HG02852 (cell line): ENCODE results near the gene ZBTB20.

Source experiments
- ATAC-seq: cut with Tn5 transposase; IDR thresholded peaks from one replicate; pipeline ENCODE4 v1.9.1; 2021; ENCODE audit warnings: mild to moderate bottlenecking, moderate library complexity; ENCODE audit not compliant: unreplicated experiment

The ZBTB20 gene

DNA sequence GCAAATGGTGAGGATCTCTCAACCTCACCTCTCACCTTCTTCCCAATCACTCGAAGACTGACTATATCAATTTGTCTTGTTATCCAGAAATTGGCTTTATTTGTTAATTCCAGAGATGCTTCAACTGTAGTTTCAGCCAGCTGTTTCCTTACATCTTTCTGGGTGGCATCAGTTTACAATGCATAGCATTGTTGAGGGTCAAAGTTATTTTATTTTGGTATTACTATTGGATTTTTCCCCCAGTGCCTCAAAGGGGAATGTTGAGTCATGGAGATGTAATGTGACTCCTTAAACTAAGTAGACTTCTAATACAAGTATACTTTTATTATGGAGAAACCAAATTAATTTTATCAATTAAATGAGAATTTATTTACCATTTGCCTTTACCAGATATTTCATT, 501.7 kb downstream of the ZBTB20 start:
- no peak for ATAC-seq

DNA sequence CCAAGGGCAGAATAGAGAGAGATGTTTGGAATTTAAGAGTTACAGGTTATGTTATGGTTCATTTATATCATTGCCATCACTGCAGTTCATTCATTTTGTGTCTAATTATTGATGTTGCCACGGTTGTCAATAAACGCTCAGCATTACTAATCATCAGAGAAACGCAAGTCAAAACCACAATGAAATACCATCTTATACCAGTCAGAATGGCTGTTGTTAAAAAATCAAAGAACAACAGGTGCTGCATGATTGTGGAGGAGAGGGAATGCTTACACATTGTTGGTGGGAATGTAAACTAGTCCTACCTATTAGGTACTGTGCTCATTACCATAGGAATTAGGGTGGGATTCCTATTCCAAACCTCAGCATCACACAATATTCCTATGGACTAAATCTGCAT, 502.7 kb downstream of the ZBTB20 start:
- no peak for ATAC-seq

DNA sequence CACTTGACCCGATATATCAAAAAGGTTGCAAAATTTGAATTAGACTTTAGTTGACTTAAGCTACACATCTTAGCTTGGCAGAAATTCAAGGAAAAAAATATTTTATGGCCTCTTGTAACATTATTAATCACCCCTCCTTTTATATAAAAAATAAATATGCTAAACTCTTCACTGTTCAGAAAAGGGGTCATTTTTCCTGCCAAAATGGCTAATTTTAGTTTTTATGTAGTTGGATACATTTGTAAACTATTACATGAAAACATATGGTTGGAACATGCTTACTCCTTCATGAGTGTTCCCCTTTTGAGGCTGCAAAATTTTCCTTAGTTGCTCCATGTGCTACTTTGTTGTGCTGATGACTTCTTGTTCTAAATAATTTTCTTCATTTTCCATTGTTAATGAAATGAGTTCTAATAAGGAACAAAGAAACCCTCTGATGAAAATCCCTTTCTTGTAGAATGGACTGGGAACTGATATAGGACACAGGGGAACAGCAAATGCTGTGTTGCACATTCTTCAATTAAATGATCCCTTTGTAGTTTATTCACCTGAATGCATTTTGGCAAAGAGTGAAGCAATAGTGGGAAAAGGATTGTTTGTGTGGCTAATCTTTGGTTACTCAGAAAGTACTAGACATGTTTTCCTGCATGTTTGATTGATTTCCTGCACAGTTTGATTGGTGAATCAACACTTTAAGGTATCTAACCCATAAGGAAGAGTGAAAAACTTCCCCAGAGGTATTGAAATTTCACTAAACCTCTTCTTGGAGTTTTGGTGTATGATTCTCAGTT, 503.9 kb downstream of the ZBTB20 start:
- no peak for ATAC-seq

DNA sequence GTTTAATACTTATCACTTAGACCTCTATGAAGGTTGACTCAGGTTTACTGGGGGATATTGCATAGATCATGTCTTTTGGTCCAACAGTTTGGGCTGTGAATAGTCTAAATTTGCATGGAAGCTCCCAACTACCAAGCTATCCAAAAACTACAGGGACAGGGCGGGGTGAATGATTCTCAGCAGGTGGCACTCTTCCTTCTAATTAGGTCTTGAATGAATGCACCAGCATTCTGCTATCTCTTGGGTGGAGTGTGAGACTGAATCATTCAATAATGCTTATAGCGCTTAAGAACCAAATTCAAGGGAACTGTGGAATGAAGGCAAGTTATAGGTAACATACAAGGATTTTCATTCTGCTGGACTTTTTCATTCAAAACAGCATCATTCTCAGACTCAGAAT, 507.0 kb downstream of the ZBTB20 start:
- no peak for ATAC-seq

DNA sequence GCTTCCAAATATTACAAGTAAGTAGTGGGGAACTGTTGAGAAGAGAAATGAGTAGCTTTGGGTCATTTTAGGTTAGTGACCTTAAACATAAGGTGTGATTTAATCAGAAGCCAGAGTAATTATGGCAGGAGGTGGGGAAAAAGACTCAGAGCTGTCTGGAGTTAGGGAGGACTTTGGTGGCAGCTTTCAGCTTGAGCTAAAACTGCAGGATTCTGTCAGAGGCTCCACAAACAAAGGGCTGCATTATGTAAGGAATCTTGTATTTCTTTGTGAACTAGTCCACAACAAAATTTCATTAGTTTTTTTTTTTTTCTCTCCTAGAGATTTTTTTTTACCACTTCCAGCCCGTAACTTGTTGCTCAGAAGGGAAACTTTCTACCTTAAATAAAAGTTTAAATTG, 507.9 kb downstream of the ZBTB20 start:
- ATAC-seq: no peak

DNA sequence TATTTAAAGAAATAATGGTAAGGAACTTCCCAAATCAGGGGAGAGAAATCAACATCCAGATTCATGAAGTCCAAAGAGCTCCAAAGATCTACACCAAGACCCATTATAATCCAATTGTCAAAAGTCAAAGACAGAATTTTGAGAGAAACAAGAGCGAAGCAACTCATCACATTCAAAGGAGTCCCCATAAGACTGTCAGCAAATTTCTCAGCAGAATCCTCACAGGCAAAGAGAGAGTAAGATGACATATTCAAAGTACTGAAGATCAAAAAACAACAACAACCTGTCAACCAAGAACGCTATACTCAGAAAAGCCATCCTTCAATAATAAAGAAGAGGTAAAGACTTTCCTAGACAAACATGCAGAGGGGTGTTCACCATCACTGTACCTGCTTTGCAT, 511.2 kb downstream of the ZBTB20 start:
- ATAC-seq: no peak

DNA sequence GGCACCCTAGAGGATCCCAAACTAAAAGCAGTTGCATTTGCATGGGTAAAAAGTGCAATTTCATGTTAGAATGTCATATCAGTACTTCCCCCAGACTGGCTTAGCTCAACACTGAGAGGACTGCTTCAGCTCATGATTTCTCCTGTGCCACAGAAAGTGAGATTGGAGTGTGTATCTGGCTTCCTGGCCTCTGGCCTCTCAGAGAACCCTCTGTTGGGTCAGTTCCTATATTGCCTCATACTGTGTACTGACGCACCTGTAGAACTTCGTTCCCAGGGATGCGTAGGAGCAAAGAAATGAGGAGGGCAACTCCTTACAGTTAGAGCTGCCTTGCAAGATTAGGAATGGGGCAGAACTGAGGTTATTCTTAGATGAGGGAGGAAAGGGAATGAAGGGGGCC, 512.5 kb downstream of the ZBTB20 start:
- no peak for ATAC-seq

DNA sequence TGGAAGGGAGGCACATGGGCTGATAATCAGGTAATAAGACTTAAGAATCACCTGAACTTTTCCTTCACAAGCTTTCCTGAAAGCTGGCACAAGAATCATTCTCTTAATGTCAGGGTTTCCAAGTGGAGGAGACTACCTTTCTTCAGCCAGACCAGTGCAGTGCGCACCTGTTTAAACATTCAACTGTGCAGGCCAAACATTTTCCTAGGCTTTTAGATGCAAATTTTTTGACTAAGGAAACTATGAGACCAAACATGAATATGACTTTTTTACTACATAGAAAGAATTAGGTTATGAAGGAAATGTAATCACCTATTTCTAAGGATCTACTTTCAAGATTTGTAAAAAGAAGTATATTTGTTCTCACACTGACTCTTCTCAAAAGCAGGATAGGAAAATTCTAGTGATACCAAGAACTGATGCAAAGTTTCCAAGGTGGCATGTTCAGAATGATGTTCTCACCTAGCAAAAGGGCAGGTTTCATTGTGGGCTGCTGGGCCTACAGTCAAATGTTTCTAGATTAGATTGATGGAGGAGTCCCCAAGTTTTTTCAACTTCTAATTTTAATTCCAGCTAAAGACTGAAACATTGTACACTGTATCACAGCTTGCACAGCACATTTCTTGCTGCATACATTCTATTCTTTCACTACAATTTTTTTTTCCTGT, 514.2 kb downstream of the ZBTB20 start:
- ATAC-seq: no peak

DNA sequence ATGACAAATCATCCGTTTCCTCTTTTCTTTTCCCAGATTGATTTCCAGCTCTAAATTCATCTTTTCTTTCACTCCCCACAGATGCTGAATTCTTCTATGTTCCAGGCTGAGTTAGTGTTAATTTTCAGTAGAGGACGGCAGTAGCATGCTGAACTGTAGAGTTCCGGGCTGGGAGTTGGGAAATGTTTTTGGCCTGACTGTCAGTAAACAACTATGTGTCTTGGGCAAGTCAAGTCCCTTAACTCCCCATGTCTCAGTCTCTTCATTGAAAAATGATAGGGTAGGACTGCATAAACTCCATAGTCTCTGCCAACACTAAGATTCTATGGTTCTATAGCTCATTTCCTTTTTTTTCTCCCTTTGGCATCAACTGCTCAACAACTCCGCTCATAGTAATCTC, 519.3 kb downstream of the ZBTB20 start:
- ATAC-seq: no peak

DNA sequence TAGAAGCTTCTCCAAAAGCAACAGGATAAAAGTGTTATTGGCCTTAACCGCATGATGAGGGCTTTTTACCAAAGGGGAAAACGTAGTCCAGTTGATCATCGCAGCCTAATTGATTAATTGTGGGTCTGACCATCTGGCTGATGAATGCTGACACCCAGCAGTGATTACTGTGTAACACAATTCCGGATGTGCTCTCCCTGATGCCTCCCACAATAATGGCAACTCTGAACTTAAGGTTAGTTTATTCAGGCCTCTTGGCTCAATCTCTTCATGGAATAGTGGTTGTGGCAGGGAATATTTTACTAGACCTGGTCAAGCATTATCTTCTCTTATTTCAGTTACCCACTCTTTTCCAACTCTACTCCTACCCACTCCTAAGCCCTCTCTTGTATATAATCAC, 520.3 kb downstream of the ZBTB20 start:
- ATAC-seq: no peak

DNA sequence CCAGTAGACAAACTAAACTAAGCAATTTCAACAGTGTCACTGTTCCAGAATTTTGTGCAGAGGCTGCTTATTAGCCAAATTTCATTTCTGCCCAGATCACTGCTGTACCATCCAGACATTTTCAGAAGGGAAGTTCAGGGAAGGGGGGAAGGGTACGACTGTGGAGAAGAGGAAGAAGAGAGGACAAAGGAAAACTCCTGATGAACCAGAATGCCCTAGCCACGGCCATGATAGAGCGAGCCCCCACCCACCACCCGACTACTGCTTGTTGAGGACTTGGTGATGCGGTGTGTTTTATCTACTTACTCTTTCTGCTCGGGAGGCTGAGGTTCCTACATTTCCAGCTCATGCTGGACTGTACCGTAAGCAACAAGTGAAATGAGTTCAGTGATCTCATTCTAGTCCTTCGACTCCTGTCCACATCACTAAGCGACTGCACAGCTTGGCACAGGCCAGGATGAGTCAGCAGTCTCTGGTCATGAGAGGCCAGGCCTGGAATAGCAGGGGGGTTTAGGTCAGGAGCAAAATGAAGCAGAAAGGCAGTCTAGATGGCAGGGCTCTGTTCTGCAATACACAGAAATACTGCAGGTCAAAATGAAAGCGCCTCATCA, 522.4 kb downstream of the ZBTB20 start:
- ATAC-seq: no peak

DNA sequence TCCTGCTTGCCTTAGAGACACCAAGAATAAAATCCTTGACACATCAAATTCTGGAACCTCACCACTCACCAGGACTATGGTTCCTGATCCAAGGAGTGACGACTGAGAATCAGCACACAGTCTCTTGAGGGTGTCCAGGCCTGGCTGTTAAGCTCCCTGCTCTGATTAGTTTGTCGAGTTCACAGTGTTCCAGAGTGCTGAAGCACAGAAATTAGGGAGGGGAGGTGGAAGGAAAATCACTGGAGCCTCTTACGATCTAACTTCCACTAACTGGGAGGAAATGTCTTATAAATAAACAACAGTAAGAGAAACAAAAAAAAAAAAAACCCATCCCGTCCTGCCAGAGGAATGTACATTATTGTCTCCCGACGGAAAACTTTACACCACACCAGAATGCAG, 523.0 kb downstream of the ZBTB20 start:
- ATAC-seq: no peak

DNA sequence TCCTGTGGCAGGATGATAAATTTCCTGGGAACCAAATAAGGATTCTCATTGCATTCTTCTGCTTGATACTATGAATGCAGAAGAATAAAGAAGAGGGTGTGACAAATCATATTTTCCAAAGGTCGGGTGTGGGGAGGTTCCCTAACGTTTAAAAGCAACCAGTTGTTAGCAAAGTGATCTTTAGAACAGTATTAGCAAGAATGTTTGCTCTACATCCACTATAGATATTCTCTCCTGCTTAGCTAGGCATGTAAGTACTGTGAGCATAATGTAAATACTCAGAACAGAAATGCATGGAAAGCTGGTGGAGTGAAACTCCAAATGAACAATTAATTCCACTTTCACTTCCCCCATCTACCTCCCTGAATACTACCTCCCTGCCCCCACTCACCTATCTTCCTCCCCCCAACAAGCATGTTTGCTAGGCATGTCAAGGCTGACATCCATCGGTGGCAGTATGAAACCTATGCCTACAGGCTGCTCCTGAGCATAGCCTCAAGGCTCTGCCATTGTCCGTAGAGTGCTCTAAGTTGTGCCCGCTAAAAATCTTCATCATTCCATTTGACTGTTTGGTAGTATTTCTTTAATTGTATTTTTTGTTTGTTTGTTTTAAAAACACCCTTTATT, 523.6 kb downstream of the ZBTB20 start:
- no peak for ATAC-seq

DNA sequence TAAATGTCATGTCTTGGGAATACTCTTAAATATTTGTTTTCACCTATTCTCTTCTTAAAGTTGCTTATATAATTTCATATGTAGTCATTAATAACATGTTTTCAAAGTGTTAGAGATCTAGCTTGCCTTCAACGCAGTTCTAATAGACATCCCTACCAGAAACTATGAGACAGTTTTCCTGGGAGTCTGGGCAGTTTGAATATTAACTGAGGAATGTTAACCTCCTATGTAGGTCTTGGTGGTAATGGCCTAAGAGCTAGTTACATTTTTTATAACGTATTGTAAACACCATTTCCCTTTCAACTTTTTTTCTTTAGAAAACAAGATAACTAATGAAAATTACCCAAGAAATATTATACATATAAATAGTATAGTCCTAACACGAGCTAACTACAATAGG, 525.1 kb downstream of the ZBTB20 start:
- no peak for ATAC-seq

DNA sequence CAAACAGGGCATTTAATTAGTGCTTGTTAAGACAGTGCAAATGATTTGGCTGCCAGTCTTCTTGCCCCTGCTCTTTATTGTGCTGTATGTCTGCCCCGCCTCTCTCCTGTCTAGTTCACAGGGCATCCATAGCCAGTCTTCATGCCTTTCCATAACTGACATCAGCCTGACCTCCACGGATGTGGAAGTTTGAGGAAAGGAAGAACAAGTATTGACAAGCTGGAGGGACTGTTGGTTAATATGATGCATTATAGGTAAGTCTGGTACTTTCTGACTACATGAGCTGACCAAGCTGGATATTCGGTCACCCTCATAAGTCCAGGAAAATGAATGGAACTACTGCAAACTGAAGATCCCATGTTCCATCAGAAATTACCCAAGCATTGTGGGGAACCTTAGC, 527.3 kb downstream of the ZBTB20 start:
- no peak for ATAC-seq

DNA sequence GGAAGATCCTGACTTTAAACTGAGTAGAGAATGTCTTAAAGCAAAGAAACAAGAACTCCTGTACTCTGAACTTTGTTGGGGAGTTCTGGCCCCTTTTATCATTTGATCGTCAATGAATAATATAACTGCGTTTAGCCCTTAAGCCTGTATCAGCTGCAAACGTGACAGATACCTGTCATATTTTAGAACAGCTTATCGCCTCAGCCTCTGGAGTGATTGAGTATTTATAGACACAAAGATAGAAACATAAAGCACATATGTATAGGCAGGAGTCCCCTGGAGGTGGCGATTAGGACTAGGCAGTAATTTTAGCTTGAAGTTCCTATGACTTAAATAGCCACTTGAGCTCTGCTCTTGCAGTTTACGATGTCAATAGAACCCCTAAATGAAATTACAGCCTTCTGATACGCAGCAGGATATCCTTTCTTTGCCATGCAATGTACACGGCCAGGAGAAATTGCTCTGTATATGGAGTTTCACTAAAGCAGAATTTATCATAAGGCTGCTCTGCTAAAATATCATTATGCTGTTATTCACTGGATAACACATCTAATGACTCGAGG, 531.5 kb downstream of the ZBTB20 start:
- no peak for ATAC-seq

DNA sequence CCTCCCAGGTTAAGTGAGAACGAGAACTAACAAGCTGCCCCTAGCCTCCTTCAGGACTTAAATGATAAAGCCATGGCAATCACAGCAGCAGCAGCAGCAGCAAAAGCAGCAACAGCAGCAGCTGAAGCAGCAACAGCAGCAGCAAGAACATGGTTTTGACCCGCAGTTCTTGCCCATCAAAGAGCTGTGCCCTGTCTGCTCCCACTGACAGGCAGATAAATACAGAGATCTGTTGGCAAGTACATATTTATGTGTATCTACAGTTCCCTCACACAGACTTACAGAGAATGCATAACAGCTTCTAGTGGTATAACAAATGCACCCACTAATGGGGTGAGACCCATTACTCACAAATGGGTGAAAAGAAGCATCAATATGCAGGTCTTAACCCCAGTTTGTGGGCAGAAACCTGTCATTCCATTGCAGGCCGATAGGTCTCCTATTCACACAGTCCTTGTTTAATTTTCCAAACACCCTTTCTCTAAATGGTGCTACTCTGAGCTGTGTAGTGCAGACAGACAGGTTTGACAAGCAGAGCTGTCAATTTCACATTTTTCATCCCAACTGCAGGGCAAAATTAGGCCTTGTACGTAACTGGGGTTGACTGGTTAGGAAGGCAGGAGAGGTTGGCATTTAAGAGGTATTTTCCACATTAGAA, 537.0 kb downstream of the ZBTB20 start:
- ATAC-seq: no peak

DNA sequence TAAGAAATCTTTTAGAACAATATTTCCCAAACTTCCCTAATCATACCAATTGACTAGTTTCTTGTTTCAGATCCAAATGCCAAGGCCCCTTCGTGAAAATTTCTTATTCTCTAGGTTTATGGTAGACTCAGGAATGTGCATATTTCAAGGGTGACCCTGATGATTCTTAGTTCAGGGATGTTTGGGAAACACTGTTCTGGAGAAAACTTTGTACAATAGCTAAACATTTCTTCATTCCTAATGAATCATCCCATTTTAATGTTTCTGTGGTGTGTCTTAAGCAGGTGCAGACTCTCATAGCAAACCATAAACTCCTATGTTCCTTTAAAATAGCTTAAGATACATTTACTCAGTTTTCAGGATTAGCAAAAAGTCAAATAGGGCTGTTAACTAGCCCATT, 538.8 kb downstream of the ZBTB20 start:
- no peak for ATAC-seq

DNA sequence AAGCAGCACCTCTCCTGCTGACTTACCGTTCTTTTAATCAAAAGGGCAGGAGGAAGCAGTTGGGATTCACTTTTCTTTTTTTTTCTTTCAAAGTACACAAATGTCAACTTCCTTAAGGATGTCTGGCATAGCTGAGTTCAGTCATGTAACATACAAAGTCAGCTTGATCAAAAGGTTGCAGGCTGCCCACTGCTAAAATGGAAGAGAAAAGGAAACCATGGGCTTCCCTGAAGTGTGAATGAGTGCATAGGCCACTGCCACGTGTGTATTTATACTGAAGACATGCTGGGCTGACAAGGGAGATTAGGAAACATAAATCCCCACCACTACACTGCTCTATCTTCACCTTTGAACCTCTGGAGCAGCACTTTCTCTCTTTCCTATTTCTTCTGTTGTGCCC, 540.8 kb downstream of the ZBTB20 start:
- no peak for ATAC-seq

DNA sequence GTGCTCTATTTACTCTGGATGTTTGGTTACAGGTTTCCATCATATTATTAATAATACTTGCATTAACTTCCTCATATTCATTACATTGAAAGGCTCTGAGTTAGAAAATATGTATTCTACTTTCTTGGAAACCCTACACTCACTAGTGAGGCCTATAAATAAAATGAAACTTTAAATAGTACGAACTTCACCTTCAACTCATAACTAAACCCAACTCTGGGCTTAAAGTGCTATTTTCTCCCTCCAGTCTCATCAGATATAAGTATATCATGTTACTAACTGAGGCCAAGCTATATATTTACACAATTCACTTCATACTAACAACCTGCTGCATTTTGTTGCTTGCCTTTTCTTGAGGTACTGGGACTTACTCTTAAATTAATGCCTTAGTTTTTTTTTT, 546.5 kb downstream of the ZBTB20 start:
- no peak for ATAC-seq

DNA sequence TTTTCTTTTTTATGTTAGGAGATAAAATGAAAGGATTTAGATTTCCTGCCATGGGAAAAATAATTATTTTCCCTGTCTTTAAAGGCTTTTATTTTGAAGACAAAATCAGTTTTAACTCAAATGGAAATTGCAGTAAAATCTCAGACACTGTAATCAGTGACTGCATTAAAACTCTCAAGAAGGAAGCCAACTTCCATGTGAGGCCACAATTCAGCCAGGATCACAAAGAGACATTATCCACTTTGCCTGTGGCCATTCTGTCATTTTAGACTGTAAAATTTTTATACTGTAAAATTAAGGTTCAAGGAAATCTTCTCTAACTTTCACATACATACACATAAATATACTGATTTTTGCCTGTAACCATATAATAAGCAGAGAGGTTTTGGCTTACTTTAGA, 549.2 kb downstream of the ZBTB20 start:
- ATAC-seq: no peak
